GM21367 (cell line): ENCODE measurements around the gene GNAT1.

Experiments
- ATAC-seq: cut with Tn5 transposase; IDR thresholded peaks from one replicate; pipeline ENCODE4 v1.9.1; 2021; ENCODE audit not compliant: unreplicated experiment

Gene GNAT1

DNA sequence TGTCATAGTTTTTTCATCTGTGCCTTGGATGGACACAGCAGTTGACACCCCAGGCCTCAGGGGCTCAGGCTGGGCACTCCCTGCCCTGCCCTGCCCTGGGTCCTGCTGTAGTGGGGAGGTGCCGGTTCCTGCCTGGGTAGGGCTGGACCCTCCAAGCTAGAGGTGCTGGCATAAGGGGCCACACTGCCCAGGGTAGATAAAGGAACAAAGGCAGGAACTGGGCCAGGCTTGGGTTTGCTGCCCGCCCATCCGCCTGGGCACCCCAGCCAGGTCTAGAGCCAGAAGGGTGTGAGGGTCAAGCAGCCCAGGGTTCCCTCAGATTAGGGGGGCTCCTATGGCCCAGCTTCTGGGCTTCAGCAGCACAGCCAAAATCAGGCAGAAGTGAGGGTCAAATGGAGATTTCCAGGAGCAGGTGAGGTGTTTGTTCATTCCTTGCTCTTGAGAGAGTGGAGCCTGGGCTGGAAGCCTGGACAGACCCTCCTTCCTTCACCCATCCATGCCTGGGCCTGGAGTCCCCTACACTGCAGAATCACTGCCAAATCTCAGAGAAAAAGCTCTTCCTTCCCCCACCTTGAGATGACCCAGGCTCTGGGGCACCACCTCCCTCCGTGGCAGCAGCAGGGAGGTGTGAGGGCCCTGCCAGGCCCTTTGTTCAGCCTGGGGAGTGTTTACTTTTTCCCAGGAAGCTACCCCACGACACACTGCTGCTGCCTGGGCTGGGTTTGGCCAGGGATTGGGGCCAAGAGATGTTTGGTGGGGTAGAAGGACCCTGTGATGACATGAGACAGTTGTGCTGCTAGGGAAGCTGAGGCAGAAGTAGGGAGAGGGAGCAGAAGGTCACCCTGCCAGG, 29.2 kb upstream of the GNAT1 start:
- no peak for ATAC-seq

DNA sequence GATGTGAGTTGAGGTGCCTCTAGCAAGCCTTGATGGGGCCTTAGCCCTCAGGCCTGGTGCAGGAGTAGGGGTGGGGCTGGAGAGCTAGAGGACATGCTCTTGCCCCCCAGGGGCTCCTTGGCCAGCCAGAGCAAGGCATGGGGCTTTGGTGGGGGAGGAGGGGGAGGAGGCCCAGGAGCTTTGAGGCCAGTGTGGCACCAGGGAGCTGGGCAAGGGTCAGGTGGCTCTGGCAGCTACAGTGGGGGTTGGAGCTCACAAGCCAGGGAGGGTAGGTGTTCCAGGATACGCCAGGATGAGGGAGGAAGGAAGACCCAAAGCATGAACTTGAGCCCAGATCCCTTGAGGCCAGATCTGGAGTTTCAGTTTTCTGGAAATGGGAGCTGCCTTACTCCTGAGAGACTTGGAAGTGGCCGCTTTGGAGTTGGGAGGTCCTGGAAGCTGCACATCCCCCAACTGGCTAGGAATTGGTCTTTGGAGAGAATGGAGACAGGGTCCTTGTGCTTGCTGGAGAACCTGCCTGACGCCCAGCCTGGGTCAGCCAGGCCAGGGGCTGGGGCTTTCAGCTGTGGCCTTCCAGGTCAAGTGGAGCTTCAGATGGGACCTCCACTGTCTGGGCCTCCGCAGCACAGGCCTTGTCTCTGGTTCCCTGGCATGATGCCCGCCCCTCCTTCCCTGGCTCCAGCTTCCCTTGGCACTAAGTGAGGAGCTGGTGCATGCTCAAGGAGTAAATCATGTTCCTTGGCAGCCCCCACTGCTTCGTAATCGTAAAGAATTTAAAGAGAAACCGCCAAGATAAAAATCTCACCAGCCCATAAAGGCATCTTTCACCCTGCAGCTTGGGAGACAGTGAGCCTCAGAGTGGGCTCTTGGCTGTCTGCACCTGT, 27.6 kb upstream of the GNAT1 start:
- no peak for ATAC-seq

DNA sequence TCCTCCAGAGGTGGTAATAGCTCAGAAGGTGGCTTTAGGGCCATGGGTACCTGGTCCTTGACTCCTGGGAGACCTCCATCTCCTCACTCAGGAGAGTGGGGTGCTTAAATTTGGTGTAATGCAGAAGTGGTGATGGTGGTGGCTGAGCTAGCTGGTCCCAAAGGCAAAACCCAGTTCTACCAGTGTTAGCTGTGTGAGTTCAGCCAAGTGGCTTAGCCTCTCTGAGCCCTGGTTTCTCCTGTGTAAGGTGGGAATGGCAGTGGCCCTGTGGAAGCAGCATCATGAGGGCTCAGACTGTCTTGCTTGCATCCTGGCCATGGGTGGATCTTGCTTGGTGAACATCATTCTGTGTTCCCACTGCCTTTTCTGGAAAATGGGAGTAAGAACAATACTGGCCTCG, 26.9 kb upstream of the GNAT1 start:
- ATAC-seq = no peak

DNA sequence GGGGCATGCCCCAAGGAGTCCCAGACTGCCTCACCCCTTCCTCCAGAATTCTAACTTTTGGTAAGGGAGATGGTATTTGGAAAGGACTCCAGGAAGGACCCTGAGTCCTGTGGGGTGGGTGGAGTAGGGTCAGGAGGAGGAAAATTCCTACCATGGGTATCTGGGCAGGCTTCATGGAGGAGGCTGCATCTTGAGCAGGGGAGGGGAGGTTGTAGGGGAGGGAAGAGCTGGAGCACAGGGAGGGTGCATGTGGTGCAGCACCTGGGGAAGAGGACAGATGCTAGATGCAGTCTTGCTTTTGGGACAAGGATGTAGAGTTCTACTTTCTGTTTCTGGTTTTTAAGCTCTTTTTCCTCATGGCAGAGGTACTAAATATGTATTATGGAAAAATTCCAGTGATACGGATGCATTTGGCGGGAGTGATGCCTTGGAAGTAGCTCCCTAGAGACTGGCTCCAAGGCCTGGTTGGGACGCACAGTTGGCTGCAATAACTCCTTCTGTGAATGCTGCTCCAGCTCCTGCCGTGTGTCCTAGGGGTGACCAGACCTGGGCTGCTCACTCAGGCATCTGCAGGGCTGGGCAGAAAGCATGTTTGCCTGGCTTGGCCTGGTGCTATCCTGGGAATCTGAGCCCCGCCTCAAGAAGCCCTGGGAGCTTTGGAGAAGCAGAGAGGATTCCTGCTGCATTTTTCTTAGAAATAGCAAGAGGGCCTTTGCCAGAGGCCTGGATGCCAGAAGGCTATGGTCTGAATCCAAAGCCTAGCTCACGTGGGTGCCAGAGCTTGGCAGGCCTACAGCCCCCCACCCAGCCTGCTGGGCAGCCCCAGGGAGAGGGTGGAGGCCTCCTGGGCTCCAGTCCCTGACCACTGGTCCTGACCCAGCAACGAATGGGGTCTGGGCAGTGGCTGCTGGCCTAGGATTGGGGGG, 26.2 kb upstream of the GNAT1 start:
- no peak for ATAC-seq

DNA sequence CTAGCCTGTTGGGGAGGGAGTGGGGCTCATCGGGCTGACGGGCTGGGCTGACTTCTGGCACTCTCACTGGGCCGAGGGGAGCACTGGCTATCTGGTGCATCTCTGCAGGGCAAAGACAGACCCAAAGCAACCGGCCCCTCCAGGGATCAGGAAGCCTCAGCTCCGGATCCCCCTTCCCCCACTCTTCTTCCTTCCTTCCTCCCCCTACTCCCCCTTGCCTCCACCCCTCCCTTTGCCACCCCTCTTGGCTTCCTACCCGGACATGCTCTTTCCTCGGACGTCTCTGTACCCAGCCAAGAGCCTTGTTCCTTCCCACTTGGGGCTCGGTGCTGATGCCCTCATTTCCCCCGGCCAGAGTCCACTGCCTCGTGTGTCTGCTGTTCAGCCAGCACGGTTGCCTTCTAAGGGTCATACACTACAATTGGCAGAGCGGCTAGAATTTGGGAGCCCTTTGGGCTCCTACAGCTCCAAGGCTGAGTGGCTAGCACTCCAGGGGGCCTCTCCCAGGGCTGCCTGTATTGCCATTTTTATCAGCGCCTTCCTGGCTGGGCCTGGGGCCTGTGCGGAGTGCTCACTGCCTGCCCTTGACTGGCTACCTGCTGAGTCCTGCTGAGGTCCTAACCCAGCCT, 25.4 kb upstream of the GNAT1 start:
- ATAC-seq = no peak

- no peak for ATAC-seq
These were observed 24.8 kb upstream of the GNAT1 start for GRCh38 chr3:50166620-50167019.

DNA sequence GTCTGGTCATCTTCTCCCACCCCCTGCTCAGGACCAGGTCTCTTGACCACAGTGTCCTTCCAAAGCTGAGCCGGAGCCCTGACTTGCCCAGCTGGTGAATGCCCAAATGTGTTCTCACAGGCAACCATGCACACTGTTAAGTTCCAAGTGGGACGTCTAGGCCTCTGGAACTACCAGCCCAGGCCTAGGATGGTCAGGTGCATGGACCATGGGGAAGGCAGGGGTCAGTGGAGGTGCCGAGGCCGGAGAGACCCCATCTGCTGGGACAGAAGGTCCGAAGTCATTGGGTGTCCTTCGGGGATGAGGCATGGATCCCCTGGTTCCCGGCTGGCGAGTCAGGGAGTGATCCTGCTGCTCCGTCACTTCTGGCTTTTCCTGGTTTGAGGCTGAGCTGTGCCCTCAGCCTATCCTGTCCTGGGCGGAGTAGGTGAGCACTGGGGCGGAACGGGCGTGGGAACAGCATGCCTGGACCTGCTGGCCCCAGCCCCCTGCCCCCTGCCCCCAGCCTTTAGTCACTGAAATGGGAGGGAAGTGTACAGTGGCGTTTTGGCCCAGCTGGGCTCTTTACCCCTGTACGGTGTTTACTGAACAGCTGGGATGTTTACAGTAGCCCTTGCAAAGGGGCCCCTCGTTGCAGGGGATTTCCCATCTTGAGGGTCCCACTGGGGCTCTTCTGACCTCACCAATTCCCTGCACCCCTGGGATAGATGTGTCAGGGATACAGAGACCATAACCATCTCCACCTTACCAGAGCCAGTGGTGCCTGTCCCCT, 24.2 kb upstream of the GNAT1 start:
- no peak for ATAC-seq

DNA sequence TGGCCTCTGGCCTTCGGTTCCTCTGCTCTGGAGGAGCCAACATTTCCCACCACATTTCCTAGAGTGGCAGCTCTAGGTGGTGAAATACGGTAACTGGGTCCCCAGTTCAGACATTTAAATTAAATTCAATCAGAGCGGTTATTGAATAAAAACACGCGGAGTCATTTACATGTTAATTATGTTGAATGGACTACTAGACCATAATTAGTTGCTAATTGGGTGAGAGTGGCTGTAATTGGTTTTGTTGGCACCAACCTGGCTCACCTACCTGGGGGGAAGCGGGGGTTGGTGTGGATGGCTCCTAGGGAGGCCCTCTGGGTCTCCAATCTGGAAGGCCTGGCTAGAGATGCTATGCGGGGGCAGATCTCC, 23.6 kb upstream of the GNAT1 start:
- ATAC-seq = no peak

GRCh38 chr3:50168388-50168787, 23.0 kb upstream of the GNAT1 start:
- ATAC-seq = no peak

DNA sequence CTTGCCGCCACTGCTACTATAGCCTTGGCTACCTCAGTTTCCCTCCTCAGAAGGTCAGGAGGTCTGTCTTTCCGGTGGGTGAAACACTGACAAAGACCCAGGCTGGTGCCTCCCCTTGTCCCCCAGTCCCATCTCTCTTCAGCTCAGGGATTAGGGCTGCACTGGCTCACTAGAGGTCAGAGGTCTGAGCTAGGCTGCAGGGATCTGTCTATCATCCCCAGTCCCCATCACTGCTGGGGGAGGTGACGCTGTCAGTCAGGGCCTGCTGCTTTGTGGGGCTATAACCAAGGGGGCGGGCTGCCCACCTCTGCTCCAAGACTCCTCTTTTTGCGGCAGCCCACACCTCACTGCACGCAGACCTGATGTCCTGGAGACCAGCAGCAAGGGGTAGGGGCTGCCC, 22.6 kb upstream of the GNAT1 start:
- no peak for ATAC-seq

DNA sequence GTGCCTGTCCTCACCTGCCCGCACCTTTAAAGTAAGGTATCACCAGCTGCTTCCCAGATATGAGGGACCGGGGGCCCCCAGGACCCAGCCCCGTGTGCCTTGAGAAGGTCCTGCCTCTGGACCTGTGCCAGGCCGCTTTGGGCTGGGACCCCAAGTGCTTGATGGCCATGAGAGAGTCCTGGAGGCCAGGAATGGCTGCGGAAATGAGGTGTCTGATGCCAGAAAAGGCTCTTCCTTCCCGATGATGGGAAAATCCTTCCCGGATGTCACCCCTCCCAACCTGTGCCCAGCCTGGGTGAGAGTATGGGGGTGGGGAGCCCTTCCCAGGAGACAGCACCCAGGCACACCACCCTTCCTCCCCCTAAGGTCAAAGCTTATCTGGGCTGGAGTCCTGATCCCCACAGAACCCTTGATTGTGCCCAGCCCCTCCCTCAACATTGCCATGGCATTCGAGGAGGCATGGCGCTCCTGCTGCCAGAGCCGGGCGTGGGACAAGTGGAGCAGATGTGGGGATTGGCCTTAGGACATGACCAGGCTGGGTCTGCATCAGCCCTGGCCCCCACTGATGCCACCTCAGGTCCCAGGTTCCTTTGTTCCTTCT, 22.1 kb upstream of the GNAT1 start:
- no peak for ATAC-seq

- no peak for ATAC-seq
These were observed 21.6 kb upstream of the GNAT1 start for GRCh38 chr3:50169858-50170257.

DNA sequence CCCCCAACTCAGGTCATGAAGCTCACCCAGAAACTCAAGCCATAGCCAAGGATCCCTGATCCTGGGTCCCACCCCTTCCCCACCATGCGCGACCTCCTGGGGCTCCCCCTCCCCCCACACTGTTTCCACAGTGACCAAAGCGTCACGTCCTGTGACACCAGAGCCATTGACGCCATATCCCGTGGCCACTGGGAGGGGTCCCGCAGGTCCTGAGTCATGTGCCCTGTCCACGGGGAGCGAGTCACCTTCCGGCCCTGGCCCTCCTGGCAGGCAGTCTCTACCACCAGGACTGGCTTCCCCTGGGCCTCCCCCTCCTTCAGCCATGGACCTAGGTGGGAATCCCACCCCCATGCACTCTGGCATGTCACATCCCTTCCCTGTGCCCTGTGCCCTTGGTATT, 20.7 kb upstream of the GNAT1 start:
- ATAC-seq = no peak

DNA sequence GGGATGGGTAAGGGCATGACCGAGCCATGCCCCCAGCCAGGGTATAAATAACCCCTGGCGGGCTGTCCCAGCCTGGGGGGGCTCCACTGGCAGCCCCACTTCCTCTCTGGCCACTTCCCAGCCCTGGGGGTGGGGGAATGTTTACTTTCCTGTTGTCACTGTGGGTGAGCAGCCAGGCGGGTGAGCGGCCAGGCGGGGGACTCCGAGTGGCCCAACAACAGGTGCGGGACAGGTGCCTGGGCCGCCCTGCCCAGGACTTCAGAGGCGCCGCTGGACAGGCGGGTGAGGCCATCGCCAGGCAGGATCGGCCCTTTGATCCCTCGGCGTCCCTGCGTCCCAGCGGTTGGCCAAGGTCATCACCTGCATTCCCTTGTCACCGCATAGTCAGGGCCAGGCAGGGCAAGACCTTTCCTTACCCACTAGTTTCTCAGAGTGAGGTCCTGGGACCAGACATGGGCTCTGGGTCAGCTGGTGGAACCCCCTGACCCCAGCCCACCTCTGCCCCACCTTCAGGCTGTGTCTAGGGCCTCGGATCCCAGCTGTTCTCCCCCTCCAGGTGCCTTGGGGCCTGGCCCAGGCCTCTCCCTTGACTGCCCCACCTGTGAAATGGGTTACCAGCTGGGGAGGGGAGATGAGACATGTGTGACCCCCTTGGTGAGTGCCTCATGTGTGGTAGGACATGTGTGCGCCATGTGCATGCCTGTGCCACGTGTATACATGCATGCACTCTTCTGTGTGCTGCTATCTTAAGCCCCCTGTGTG, 19.7 kb upstream of the GNAT1 start:
- no peak for ATAC-seq

DNA sequence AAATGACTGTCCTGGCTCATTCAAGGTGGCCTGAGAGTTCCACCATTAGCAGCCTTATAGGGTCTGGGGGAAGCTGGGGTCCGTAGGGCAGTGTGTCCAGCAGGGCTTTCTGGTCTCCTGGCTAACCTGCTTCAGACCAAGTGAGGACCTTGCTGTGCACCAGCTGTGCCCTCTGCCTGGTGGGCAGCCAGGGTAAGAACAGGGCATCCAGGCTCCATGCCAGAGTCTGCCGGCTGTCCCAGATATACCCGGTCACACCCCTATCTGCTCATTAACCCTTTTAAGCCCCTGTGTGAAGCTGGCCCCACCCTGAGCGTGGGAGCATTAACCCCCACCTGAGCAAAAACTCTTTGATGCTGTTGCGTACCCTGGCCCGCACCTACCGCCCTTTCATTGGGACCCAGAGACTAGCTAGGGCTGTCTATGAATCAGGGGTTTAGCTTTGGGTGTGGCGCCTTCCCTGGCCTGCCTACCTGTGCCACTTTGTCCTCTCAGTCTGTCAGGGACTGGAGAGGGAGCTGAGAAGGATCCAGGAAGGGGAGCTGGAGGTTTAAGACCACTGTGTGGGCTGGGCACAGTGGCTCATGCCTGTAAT, 18.7 kb upstream of the GNAT1 start:
- ATAC-seq = no peak

DNA sequence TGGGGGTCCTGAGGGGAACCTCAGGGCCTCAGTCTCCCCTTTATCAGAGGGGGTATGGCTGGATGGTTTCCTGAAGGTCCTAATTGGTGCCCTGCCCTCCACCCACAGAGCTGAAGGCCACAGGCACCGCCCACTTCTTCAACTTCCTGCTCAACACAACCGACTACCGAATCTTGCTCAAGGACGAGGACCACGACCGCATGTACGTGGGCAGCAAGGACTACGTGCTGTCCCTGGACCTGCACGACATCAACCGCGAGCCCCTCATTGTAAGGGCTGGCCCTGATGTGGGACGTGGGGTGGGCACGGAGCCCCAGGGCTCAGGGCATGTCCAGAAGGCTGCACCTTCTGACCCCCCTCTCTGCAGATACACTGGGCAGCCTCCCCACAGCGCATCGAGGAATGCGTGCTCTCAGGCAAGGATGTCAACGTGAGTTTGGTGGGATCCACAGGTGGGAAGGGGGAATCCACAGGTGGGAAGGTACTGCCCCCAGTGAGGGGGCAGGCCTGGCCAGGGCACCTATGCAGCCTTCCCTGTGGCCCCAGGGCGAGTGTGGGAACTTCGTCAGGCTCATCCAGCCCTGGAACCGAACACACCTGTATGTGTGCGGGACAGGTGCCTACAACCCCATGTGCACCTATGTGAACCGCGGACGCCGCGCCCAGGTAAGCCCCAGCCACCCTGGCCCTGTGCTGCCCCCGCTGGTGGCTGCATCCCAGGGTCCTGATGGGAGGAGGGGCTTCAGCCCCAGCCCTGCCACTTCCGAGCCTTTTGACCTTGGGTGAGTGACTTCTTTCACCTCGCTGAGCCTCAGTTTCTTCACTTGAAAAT, 17.5 kb upstream of the GNAT1 start:
- no peak for ATAC-seq

DNA sequence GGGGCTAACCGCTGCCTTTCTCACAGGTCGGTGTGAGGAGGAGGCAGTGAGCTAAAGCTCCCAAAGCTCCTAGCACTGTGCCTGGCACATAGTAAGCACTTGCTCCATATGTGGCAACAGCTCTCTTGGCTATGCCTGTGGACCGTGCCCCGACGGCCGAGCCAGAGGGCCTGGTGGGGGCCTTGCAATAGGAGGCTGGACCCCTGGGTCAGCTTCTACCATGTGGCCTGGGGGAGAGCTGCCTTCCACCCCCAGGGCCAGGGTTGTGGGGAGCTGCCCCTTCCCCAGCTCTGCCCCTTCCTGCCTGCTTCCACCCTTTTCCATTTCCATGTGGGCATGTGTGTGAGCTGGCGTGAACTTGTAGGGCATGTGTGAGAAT, 16.9 kb upstream of the GNAT1 start:
- no peak for ATAC-seq
